HCT116 (cell line): ENCODE measurements around the gene PDE1C. TPM values are rescaled to one million over a fixed set of nuclear protein-coding genes. Genes with fewer than 3 reads are reported as not detected.

Experiments used
- ATAC-seq: fragments of 200-7000 bp; cut with Tn5 transposase; 2 replicates; pipeline ENCODE4 v1.9.1; 2020; ENCODE audit warnings: mild to moderate bottlenecking, moderate library complexity
- BruUV-seq: library from RNA; stranded (reverse); fragments of 400-500 nt; replicated peaks from 2 replicates; lab custom pipeline; 2021; lab: Mats Ljungman, UMichigan
- CTCF ChIA-PET: fragments of 300-600 bp; sonication (Branson Sonifier 250); formaldehyde crosslinking; loops from one replicate; lab custom pipeline; 2021; ENCODE audit warnings: antibody characterized with exemption; lab: Charles Lee
- POLR2A ChIA-PET: fragments of 300-600, 350-600 bp; sonication (Branson Sonifier 250); formaldehyde crosslinking; loops from one replicate; lab custom pipeline; 2021; ENCODE audit warnings: antibody characterized with exemption; lab: Charles Lee
- RAD21 ChIA-PET, 2 experiments: fragments of 300-600 bp; sonication (Branson Sonifier 250); formaldehyde crosslinking; loops; one replicate each; lab custom pipeline; 2023; ENCODE audit warnings: low total read pairs in 2 of 2; ENCODE audit not compliant: uncharacterized antibody in 2 of 2, unreplicated experiment in 2 of 2, low non-redundant PET in 1 of 2; lab: Charles Lee
- DNase-seq: peaks from one replicate; pipeline ENCODE4 v3.0.0-alpha.2; 2010; ENCODE audit warnings: low read depth, low spot score
- H2AFZ ChIP-seq: fragments of 200-600 bp; shearing (Covaris generic), sonication (generic); 2 replicates; pipeline ENCODE4 v1.6.1; 2017; ENCODE audit warnings: low read depth, mixed run types, mixed read lengths, antibody characterized with exemption, low read length; ENCODE audit not compliant: poor library complexity, severe bottlenecking
- H3K27ac ChIP-seq: 2 replicates; pipeline ENCODE4 v1.5.1; 2012; ENCODE audit warnings: low read depth, low read length
- H3K27me3 ChIP-seq: fragments of 200-600 bp; sonication (generic); 2 replicates; pipeline ENCODE4 v1.6.1; 2016; ENCODE audit warnings: mixed run types, low read length, mixed read lengths; ENCODE audit not compliant: insufficient read depth
- H3K36me3 ChIP-seq, 2 experiments: fragments of 200-500 bp in 1 of 2; fragments of 200-600 bp in 1 of 2; sonication (Bioruptor generic) in 1 of 2; sonication (generic) in 1 of 2; 2 replicates each; pipeline versions ENCODE4 v1.5.1 to v1.6.1; 2014 to 2016; ENCODE audit warnings: low read length in 2 of 2, inconsistent platforms in 1 of 2, mixed read lengths in 1 of 2, mixed run types in 1 of 2; ENCODE audit not compliant: insufficient read depth in 2 of 2, control insufficient read depth in 1 of 2
- H3K4me1 ChIP-seq, 2 experiments: fragments of 200-600 bp in 1 of 2; sonication (generic) in 1 of 2; 2 replicates each; pipeline versions ENCODE4 v1.5.1 to v1.6.1; 2012 to 2017; ENCODE audit warnings: low read length in 2 of 2, inconsistent platforms in 1 of 2, mild to moderate bottlenecking in 1 of 2, mixed read lengths in 1 of 2, mixed run types in 1 of 2, moderate library complexity in 1 of 2; ENCODE audit not compliant: insufficient read depth in 2 of 2, control insufficient read depth in 1 of 2
- H3K4me2 ChIP-seq: fragments of 200-600 bp; sonication (generic); 2 replicates; pipeline ENCODE4 v1.6.1; 2017; ENCODE audit warnings: mixed run types, low read length, mixed read lengths
- H3K4me3 ChIP-seq, 2 experiments: fragments of 200-600 bp in 1 of 2; sonication (generic) in 1 of 2; replicated peaks in 1 of 2; 2 replicates each; pipeline ENCODE4 v1.5.1; 2011 to 2016; ENCODE audit warnings: low read length in 2 of 2, control low read depth in 1 of 2, low read depth in 1 of 2, mild to moderate bottlenecking in 1 of 2, mixed read lengths in 1 of 2, mixed run types in 1 of 2
- H3K79me2 ChIP-seq: fragments of 200-600 bp; sonication (generic); 2 replicates; pipeline ENCODE4 v1.6.1; 2017; ENCODE audit warnings: mild to moderate bottlenecking, mixed run types, low read length, moderate library complexity, mixed read lengths; ENCODE audit not compliant: insufficient read depth
- H3K9ac ChIP-seq: fragments of 200-600 bp; sonication (generic); 2 replicates; pipeline ENCODE4 v1.6.1; 2016; ENCODE audit warnings: low read length, mixed read lengths
- H3K9me2 ChIP-seq: fragments of 200-600 bp; sonication (generic), shearing (Covaris generic); 2 replicates; pipeline ENCODE4 v1.6.1; 2017; ENCODE audit warnings: mixed run types, mild to moderate bottlenecking, moderate library complexity; ENCODE audit not compliant: insufficient read depth
- H3K9me3 ChIP-seq, 2 experiments: fragments of 200-500 bp in 1 of 2; fragments of 200-600 bp in 1 of 2; sonication (Bioruptor generic) in 1 of 2; sonication (generic) in 1 of 2; 2 replicates each; pipeline ENCODE4 v1.6.1; 2014 to 2017; ENCODE audit warnings: low read length in 2 of 2, mixed read lengths in 2 of 2, inconsistent platforms in 1 of 2, low read depth in 1 of 2, mild to moderate bottlenecking in 1 of 2, mixed run types in 1 of 2, moderate library complexity in 1 of 2; ENCODE audit not compliant: control insufficient read depth in 1 of 2, insufficient read depth in 1 of 2
- H4K20me1 ChIP-seq: fragments of 200-600 bp; sonication (generic), shearing (Covaris generic); 2 replicates; pipeline ENCODE4 v1.6.1; 2017; ENCODE audit warnings: mixed run types, mild to moderate bottlenecking, moderate library complexity; ENCODE audit not compliant: insufficient read depth
- CBX3 ChIP-seq: IDR thresholded peaks from 2 replicates; pipeline ENCODE4 v1.6.1; 2012; ENCODE audit warnings: low read depth
- CEBPB ChIP-seq: IDR thresholded peaks from 2 replicates; pipeline ENCODE4 v1.6.1; 2012; ENCODE audit warnings: low read depth
- EGR1 ChIP-seq: IDR thresholded peaks from 2 replicates; pipeline ENCODE4 v1.6.1; 2012; ENCODE audit warnings: low read depth
- EZH2phosphoT487 ChIP-seq: fragments of 200-600 bp; IDR thresholded peaks from 2 replicates; pipeline ENCODE4 v1.6.1; 2018; ENCODE audit warnings: antibody characterized with exemption, borderline replicate concordance
- FOSL1 ChIP-seq: IDR thresholded peaks from 2 replicates; pipeline ENCODE4 v1.6.1; 2012; ENCODE audit warnings: low read depth
- JUND ChIP-seq: IDR thresholded peaks from 2 replicates; pipeline ENCODE4 v1.6.1; 2012
- MAX ChIP-seq: IDR thresholded peaks from 2 replicates; pipeline ENCODE4 v1.6.1; 2012
- POLR2AphosphoS5 ChIP-seq: IDR thresholded peaks from 2 replicates; pipeline ENCODE4 v1.6.1; 2011; ENCODE audit warnings: mild to moderate bottlenecking, low read depth, low read length, moderate library complexity
- TCF7L2 ChIP-seq: IDR thresholded peaks from 2 replicates; pipeline ENCODE4 v1.7.0; 2011; ENCODE audit warnings: borderline replicate concordance, inconsistent platforms; ENCODE audit not compliant: insufficient read depth, insufficient read length; ENCODE audit errors: extremely low read depth
- intact Hi-C: fragments of 100-400 bp; cut with micrococcal nuclease; formaldehyde crosslinking; loops from 2 replicates; pipeline ENCODE4 v1.10.0; 2022
- total RNA-seq: library from RNA; stranded (reverse); gene quantifications from one replicate; pipeline ENCODE4 v1.2.1, GENCODE V29; 2021; ENCODE audit not compliant: unreplicated experiment
- TF ChIP-seq, protein P1 (sequence below): IDR thresholded peaks from 2 replicates; pipeline ENCODE4 v1.6.1; 2012; ENCODE audit warnings: low read depth

PDE1C gene
- total RNA-seq, 1 experiment from 2014 or later: 0.17 TPM

DNA sequence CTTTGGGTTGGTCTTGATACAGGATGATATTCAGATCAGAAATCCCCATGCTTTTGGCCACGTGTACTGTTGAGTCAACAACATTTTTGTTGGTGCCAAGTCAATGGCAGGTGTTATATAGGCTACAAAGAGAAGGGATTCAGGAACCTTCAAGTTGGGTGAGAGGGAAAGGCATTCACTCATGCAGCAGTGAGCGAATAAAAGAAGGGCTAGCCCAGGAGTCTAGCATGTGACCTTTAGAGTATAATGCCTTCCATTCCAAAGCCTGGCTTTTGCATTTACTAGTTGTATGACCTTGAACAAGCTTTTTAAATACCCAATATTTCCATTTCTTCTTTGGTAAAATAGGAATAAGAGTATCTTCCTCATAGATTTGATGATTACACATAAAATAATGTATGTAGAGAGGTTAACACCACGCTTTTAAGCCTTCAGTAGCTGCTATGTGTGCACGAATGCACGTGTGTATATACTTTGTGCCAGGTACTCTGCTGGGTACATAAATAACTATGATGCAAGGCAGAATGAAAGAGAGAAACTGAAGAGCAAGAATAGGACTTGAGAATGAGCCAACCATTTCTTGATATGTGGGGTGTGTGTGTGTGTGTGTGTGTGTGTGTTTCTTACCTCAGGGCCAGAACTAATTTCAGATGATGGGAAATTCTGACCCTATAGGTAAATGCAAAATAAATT, 163.6 kb downstream of the PDE1C start:
- Histone ChIP-seq H2AFZ (no peak overlapping the region), H3K27ac (no peak overlapping the region), H4K20me1 (no peaks in the 10 kb centered on the region), H3K36me3 (no peaks in the 10 kb centered on the region), H3K27me3 (0 out of 2 replicates have a peak, but pooled peaks cover 5% of the 10 kb centered on the region), H3K9me3 (no peaks in the 10 kb centered on the region), H3K9ac (no peak overlapping the region), H3K79me2 (no peaks in the 10 kb centered on the region), H3K4me1 (no peaks in the 10 kb centered on the region), H3K4me2 (no peak overlapping the region), H3K4me3 (no peak overlapping the region), H3K9me2 (no peaks in the 10 kb centered on the region)
- no peak for TF ChIP-seq TCF7L2
- no peak for TF ChIP-seq CEBPB
- TF ChIP-seq EZH2phosphoT487: no peak
- TF ChIP-seq POLR2AphosphoS5: no peak
- no peak for TF ChIP-seq JUND
- TF ChIP-seq MAX: no peak
- TF ChIP-seq EGR1: no peak
- TF ChIP-seq FOSL1: no peak
- TF ChIP-seq CBX3: no peak
- TF ChIP-seq, protein P1, sequence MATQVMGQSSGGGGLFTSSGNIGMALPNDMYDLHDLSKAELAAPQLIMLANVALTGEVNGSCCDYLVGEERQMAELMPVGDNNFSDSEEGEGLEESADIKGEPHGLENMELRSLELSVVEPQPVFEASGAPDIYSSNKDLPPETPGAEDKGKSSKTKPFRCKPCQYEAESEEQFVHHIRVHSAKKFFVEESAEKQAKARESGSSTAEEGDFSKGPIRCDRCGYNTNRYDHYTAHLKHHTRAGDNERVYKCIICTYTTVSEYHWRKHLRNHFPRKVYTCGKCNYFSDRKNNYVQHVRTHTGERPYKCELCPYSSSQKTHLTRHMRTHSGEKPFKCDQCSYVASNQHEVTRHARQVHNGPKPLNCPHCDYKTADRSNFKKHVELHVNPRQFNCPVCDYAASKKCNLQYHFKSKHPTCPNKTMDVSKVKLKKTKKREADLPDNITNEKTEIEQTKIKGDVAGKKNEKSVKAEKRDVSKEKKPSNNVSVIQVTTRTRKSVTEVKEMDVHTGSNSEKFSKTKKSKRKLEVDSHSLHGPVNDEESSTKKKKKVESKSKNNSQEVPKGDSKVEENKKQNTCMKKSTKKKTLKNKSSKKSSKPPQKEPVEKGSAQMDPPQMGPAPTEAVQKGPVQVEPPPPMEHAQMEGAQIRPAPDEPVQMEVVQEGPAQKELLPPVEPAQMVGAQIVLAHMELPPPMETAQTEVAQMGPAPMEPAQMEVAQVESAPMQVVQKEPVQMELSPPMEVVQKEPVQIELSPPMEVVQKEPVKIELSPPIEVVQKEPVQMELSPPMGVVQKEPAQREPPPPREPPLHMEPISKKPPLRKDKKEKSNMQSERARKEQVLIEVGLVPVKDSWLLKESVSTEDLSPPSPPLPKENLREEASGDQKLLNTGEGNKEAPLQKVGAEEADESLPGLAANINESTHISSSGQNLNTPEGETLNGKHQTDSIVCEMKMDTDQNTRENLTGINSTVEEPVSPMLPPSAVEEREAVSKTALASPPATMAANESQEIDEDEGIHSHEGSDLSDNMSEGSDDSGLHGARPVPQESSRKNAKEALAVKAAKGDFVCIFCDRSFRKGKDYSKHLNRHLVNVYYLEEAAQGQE: no peak
- no TSS peak for BruUV-seq
- intact Hi-C loops: no loop called here
- ATAC-seq (no peak), DNase-seq (no peak)
- ChIA-PET CTCF (no interaction called here), POLR2A (no interaction called here), RAD21 (no interaction called here)
